MCF 10A (cell line): ENCODE measurements around the gene LRMDA. TPM values are rescaled to one million over a fixed set of nuclear protein-coding genes. Genes with fewer than 3 reads are reported as not detected.

Experiments
- BruUV-seq: library from RNA; stranded (reverse); fragments of 400-500 nt; replicated peaks from 2 replicates; lab custom pipeline; 2021; lab: Mats Ljungman, UMichigan
- CTCF ChIA-PET: fragments of 300-600 bp; sonication (Branson Sonifier 250); formaldehyde crosslinking; extraction: SDS; loops from one replicate; lab custom pipeline; 2021; ENCODE audit warnings: antibody characterized with exemption, inconsistent platforms; lab: Yijun Ruan, JAX
- POLR2A ChIA-PET: fragments of 300-600, 350-650 bp; sonication (Branson Sonifier 250); formaldehyde crosslinking; extraction: SDS; loops from one replicate; lab custom pipeline; 2020; ENCODE audit warnings: antibody characterized with exemption, inconsistent platforms; lab: Yijun Ruan, JAX
- DNase-seq: peaks from one replicate; pipeline ENCODE4 v3.0.0-alpha.2; 2018; ENCODE audit not compliant: unreplicated experiment
- H3K27ac Mint-ChIP-seq: one replicate; pipeline ENCODE4 v1.8.0; 2022; ENCODE audit warnings: mild to moderate bottlenecking, low read depth, mixed read lengths; ENCODE audit not compliant: unreplicated experiment
- H3K27me3 Mint-ChIP-seq: one replicate; pipeline ENCODE4 v1.8.0; 2022; ENCODE audit warnings: mixed read lengths; ENCODE audit not compliant: insufficient read depth, unreplicated experiment
- H3K36me3 Mint-ChIP-seq: one replicate; pipeline ENCODE4 v1.8.0; 2022; ENCODE audit warnings: mild to moderate bottlenecking, moderate library complexity, mixed read lengths; ENCODE audit not compliant: insufficient read depth, unreplicated experiment
- H3K4me1 Mint-ChIP-seq: one replicate; pipeline ENCODE4 v1.8.0; 2022; ENCODE audit warnings: mixed read lengths; ENCODE audit not compliant: insufficient read depth, unreplicated experiment
- H3K4me3 Mint-ChIP-seq: one replicate; pipeline ENCODE4 v1.8.0; 2022; ENCODE audit warnings: mild to moderate bottlenecking, moderate library complexity, mixed read lengths; ENCODE audit not compliant: unreplicated experiment
- H3K9me3 Mint-ChIP-seq: one replicate; pipeline ENCODE4 v1.8.0; 2022; ENCODE audit warnings: mixed read lengths; ENCODE audit not compliant: unreplicated experiment
- CTCF ChIP-seq: fragments of 200-600 bp; IDR thresholded peaks from one replicate; pipeline ENCODE4 v1.8.0; 2022; ENCODE audit warnings: antibody characterized with exemption, mild to moderate bottlenecking; ENCODE audit not compliant: unreplicated experiment
- intact Hi-C: fragments of 100-400 bp; cut with micrococcal nuclease; formaldehyde crosslinking; loops from 2 replicates; pipeline ENCODE4 v1.14.1; 2022
- total RNA-seq: library from RNA; stranded (reverse); gene quantifications from 2 replicates; pipeline ENCODE4 v1.2.3, GENCODE V29; 2022

The LRMDA gene
- total RNA-seq, 1 experiment from 2014 or later: not detected

GRCh38 chr10:75771606-75772005, 340.2 kb downstream of the LRMDA start:
- BruUV-seq: no TSS peak
- intact Hi-C loops: no loop called here
- H3K9me3 Mint-ChIP-seq: no peaks in the 10 kb centered on the region
- DNase-seq: peak; percentile 18
- no peaks in the 10 kb centered on the region for H3K36me3 Mint-ChIP-seq
- peaks cover 7% of the 10 kb centered on the region for H3K4me1 Mint-ChIP-seq
- CTCF ChIA-PET: interaction anchor here (0.6 kb wide), 1 partner anchor 68 kb away, joined by 3 read pairs; no protein-coding TSS in a partner anchor
- no peak for TF ChIP-seq CTCF
- POLR2A ChIA-PET: interaction anchor here (1.1 kb wide), 1 partner anchor 9 kb away, joined by 3 read pairs; no protein-coding TSS in a partner anchor
- H3K4me3 Mint-ChIP-seq: no peak overlapping the region
- no peak overlapping the region for H3K27ac Mint-ChIP-seq
- H3K27me3 Mint-ChIP-seq: no peaks in the 10 kb centered on the region

- no peaks in the 10 kb centered on the region for H3K27me3 Mint-ChIP-seq
- ChIA-PET CTCF (interaction anchor here (0.6 kb wide), 1 partner anchor 247 kb away, joined by 3 read pairs; no protein-coding TSS in a partner anchor), POLR2A (no interaction called here)
These were observed 340.9 kb downstream of the LRMDA start for GRCh38 chr10:75772153-75772887.

GRCh38 chr10:75773231-75773780, 341.9 kb downstream of the LRMDA start:
- peak; percentile 16 for DNase-seq
- intact Hi-C loops: no loop called here
- H3K4me3 Mint-ChIP-seq: no peak overlapping the region
- BruUV-seq: no TSS peak
- no peaks in the 10 kb centered on the region for H3K36me3 Mint-ChIP-seq
- no peaks in the 10 kb centered on the region for H3K27me3 Mint-ChIP-seq
- ChIA-PET CTCF (interaction anchor here (0.5 to 0.6 kb wide), 3 partner anchors 248 to 528 kb away, joined by 3 read pairs; no protein-coding TSS in a partner anchor), POLR2A (no interaction called here)
- TF ChIP-seq CTCF: no peak
- H3K9me3 Mint-ChIP-seq: no peaks in the 10 kb centered on the region
- H3K4me1 Mint-ChIP-seq: peaks cover 7% of the 10 kb centered on the region
- no peak overlapping the region for H3K27ac Mint-ChIP-seq

More at GRCh38 chr10:75772153-75772887, 340.9 kb downstream of the LRMDA start:
- H3K4me1 Mint-ChIP-seq: peaks cover 7% of the 10 kb centered on the region
- DNase-seq: no peak
- H3K9me3 Mint-ChIP-seq: no peaks in the 10 kb centered on the region
- intact Hi-C loops: no loop called here
- H3K36me3 Mint-ChIP-seq: no peaks in the 10 kb centered on the region
- H3K27ac Mint-ChIP-seq: no peak overlapping the region
- no TSS peak for BruUV-seq
- no peak overlapping the region for H3K4me3 Mint-ChIP-seq
- TF ChIP-seq CTCF: no peak
